HG02759 (cell line): ENCODE results near the gene BBIP1.

Source experiments
- ATAC-seq: cut with Tn5 transposase; IDR thresholded peaks from one replicate; pipeline ENCODE4 v1.9.1; 2021; ENCODE audit warnings: mild to moderate bottlenecking, moderate library complexity; ENCODE audit not compliant: unreplicated experiment

The BBIP1 gene

GRCh38 chr10:110918643-110919348, at the start of gene BBIP1:
Gene BBIP1, minus strand, starts transcription at chr10:110919180. Its CDS starts 1,023 bp downstream, at chr10:110918157.
- ATAC-seq = peak; percentile 82

DNA sequence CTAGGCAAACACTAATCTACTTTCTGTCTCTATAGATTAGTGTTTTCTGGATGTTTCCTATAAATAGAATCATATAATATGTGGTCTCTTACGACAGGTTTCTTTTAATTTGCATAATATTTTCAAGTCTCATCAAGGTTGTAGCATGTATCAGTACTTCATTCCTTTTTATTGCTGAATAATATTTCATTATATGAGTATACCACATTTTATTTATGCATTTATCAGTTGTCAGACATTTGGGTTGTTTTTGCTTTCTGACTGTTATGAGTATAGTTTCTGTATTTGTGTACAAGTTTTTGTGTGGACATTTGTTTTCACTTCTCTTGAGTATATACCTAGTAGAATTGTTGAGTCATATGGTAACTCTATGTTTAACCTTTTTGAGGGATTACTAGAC, 48.7 kb upstream of the BBIP1 start:
- peak; percentile 72 for ATAC-seq

GRCh38 chr10:110967009-110967630, 48.1 kb upstream of the BBIP1 start:
- no peak for ATAC-seq

GRCh38 chr10:110966146-110966545, 47.2 kb upstream of the BBIP1 start:
- no peak for ATAC-seq

DNA sequence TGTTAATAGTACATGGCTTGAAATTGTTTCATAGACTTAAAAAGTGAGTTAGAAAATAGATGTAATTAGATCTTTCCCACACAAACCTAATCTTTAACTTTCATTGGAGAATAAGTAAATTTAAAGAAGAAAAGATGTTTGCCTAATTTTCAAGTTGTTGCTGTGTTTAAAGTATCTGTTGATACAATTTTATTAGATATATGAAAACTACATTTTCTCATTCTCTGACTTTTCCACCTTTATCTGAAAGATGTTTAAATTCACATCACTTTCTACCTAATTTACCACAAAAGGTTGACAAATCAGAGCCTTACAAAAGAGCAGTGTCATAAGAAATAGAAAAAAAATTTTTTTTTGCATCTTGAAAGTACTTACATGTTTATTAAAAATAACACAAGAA, 46.2 kb upstream of the BBIP1 start:
- ATAC-seq = no peak

- no peak for ATAC-seq
Observed at GRCh38 chr10:110964681-110965080, 45.7 kb upstream of the BBIP1 start.

- ATAC-seq = no peak
Observed at GRCh38 chr10:110963162-110963561, 44.2 kb upstream of the BBIP1 start.

DNA sequence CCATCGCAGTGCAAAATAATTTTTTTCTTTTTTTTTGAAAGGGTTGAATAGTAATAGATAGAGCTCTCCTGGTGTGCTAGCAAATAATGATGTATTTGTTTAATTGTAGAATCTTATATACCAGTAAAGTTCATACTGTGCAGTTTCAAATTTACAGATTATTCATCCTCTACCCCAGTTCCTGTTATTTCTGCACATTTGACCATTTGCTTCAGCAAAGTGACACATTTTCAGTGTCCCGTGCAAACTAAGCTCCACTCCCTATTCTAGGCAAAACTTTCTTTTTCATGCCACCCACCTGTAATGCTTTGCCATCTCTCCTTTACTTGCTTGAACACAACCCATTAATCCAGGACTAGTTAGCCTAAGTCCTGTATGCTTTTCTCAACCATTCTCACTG, 43.5 kb upstream of the BBIP1 start:
- ATAC-seq = no peak

DNA sequence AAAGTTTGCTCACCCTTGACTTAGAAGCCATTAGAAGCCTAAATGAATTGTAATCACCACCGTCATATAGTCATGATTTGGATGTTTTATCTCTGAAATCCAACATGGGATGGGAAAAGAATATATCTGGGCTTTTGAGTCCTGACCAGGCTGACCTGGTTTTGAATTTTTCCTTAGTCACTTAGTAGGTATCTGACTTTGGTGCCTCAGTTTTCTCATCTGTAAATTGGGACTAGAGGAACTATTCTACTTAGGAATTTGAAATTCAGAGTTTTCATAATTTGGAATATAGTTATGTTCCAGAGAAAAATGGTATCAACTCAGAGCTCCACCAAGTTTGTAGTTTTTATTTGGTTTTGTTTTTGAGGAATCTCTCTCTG, 41.3 kb upstream of the BBIP1 start:
- no peak for ATAC-seq

DNA sequence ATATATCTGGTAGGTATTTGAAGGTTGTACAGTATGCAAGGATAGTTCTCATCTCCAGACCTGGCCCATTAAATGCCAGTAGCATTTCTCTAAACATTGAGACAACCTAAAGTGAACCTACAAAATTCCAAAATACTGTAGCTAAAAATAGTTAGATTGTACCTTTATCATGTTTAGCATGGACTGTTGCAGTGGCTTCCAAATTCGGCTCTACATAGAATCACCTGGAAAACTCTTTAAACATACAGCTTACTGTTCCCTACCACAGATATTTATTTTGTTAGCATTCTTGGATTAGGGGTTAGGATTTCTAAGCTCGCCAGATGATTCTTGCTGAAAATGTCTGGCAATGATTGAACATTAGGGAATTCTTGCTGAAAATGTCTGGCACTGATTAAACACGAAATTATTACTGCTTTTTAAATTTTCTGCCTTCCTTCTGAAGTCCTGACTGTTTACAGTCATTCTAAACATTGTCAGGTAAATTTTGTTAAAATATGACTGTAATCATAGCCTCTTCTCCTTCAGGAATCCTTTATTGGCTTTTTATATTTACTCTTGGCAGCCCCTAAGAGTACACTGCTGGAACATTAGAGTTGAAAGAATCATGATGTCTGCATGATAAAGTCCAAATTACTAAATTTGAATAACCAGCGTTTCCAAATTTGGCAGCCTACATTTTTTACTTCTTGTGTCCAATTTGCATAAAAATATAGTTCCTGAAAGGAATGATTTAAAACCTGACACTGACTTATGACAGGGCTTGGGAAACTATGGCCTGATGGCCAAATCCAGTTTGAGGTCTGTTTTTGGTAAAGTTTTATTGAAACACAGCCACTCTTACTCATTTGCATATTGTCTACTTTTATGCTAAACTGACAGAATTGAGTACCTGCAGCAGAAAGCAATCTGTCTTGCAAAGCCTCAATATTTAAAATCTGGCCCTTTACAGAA, 40.7 kb upstream of the BBIP1 start:
- no peak for ATAC-seq

GRCh38 chr10:110957606-110958005, 38.6 kb upstream of the BBIP1 start:
- no peak for ATAC-seq

GRCh38 chr10:110951381-110951780, 32.4 kb upstream of the BBIP1 start:
- ATAC-seq = no peak

DNA sequence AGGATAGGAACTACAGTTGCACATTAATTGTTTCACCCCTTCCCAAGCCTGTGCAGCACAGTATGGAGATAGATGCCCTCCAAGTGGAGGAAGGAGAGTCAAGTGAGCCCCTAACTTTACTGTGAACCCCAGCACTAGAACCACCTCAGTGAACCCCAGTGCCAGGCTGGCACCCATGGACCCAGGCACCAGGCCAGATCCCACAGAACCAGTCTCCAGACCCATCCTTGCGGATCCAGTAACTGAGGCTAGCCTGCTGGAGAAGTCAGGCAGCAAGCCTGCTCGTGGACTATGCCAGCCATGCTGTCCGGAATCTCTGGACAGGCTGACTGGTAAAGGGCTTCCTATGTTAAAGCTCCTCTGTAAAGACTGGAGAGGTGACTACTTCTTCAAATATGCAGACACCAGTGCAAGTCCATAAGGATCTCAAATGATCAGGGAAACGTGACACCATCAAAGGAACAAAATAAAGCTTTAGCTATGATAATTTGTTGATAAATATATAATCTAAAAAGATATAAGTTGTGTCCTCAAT, 28.1 kb upstream of the BBIP1 start:
- ATAC-seq = no peak

- no peak for ATAC-seq
Observed at GRCh38 chr10:110946496-110946895, 27.5 kb upstream of the BBIP1 start.

DNA sequence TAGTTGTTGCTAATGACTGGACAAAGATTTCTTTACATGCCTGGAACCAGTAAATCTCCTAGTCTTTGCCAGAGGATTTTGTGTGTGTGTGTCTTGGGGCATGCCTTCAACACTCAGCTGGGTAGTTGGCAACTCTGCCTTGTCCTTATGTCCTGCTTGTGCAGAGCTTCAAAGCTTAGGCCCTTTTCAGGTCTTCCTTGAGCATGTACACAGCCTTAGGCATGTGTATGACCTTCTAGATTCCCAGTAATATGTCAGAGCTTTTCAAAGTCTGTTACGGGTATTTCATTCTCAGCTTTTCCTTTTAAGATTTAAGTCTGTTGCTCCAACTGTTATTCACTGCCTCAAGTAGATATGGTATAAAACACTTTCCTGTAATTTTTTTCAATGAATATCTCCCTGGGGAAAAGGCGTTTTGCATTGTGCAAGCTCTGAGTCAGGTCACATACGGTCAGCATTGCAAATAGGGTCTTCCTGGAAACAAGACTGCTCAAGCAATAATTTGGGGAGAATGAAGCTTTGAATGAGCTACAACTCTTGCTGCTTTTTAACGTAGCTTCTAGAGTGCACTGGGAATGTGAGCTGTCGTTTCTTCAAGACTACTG, 25.9 kb upstream of the BBIP1 start:
- ATAC-seq = no peak

DNA sequence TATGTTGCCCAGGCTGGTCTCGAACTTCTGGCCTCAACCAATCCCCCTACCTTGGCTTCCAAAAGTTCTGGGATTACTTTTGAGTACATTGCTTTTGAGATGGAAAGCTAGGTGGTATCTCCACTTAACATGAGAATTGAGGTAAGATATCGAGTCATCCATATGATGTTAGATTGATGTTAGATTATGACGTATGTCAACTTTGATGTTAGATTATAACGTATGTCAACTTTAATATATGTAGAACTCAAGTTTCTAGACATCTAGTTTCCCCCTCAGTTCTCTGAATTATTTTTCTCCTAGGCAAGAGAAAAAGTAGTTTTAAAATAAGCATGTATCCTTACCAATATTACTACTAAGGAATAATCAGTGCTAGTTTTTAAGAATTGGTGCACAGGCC, 20.4 kb upstream of the BBIP1 start:
- no peak for ATAC-seq

DNA sequence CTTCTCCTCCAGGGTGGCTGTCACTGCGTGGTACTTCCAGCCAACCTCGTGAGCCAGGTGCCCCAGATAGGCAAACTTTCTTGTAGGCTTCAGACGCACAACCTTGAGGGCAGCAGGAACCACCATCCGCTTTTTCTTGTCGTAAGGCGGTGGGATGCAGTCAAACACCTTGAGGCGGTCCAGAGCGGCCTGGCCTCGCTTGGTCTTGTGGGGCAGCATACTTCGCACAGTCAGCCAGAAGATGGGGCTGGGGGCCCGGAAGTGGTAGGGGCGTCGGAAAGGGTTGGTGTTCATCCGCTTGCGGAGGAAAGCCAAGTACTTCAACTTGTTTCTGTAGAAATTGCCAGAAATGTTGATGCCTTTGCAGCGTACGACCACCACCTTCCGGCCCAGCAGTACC, 17.8 kb upstream of the BBIP1 start:
- no peak for ATAC-seq

- ATAC-seq = no peak
Observed at GRCh38 chr10:110932505-110933180, 13.7 kb upstream of the BBIP1 start.

DNA sequence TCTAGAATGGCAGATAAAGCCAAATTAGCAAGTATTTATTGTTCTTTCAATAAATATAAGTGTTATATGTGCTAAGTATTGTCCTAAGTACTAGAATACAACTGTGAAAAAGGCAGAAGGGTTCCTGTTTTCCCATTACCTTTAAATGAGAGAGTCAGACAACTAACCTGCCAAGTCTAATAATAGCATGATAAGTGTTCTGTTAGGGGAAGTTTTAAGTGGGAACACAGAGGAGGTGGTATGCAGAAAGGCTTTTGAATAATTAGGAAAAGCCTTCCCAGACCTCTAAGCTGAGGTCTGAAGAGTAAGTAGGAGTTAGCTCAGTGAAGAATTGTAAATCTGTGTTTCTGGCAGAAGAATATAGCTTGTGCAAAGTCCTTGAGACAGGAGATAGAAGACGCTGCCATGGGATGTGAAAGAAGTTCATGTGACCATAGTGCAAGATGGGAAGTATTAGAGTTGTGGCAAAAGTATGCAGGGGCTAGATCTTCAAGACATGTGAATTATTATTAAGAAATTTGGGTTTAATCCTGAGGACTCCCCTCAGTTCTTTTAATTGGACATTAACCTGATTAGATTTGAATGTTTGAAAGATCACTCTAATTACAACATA, 12.9 kb upstream of the BBIP1 start:
- no peak for ATAC-seq

GRCh38 chr10:110927461-110927860, 8.5 kb upstream of the BBIP1 start:
- no peak for ATAC-seq
